GM12801 (cell line): ENCODE results near the gene ACCS.

ENCODE experiments used
- CTCF ChIP-seq: IDR thresholded peaks from one replicate; pipeline ENCODE4 v1.5.1; 2011; ENCODE audit warnings: control low read depth; ENCODE audit not compliant: insufficient read length; ENCODE audit errors: extremely low read depth

Gene ACCS

GRCh38 chr11:44046182-44046581, 19.9 kb upstream of the ACCS start:
- TF ChIP-seq CTCF: no peak

- no peak for TF ChIP-seq CTCF
Observed at GRCh38 chr11:44047298-44047697, 18.8 kb upstream of the ACCS start.

DNA sequence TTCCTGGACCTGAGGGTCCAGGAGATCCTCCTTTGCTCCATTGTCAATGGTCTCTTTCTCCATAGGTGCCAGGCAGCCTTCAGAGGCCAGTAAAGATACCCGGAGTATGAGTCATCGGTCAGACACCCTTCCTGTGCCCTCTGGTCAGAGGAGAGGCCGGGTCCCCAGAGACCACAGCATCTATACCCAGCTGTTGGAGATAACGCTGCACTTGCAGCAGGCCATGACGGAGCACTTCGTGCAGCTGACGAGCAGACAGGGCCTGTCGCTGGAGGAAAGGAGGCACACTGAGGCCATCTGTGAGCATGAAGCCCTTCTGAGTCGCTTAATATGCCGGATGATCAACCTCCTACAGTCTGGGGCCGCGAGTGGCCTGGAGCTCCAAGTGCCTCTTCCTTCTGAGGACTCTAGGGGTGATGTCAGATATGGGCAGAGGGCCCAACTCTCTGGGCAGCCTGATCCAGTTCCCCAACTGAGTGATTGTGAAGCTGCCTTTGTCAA, 18.1 kb upstream of the ACCS start, which contains the start of gene ACCSL:
Gene ACCSL, plus strand, starts transcription at position 51 of the 501 bp plus-strand sequence. Its CDS starts 56 bp downstream, at position 107.
- no peak for TF ChIP-seq CTCF

DNA sequence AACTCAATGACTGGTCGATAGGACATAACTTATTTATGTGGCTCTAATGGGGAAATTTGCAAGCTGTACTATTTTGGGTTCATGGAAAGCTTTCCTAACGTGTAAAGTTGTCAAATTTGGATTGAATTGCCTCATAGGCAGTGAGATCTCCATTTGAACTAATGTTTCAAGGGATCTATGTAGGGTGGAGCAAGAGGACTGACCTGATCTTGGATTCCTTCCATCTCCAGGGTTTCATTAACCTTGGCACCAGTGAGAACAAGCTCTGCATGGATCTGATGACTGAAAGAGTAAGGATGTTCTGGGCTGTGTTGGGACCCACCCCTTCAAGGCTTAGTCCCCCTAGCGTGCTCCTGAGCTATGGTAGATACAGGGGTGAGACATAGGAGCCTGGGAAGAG, 16.2 kb upstream of the ACCS start:
- TF ChIP-seq CTCF: no peak

DNA sequence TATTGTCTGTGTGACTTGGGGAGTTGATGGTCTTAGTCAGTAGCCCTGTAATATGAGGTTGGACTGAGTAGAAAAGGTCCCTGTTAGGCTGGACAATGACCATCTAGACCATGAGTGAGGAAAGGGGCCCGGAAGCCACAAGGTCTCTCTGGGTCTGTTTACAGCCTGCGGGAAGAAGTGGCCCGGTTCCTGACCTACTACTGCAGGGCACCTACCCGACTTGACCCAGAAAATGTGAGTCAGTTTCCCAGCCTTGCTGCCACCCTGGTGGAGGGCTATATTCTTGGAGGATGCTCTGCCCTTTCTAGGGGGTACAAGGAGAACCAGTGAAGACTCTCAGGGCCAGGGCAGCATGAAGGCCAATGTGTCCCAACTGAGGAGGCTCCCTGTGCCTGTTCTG, 14.9 kb upstream of the ACCS start:
- TF ChIP-seq CTCF: no peak

- no peak for TF ChIP-seq CTCF
Observed at GRCh38 chr11:44057340-44057739, 8.7 kb upstream of the ACCS start.

GRCh38 chr11:44058275-44058674, 7.8 kb upstream of the ACCS start:
- TF ChIP-seq CTCF: no peak
